Dermis lymphatic vessel endothelial cell (primary cell): ENCODE results near the gene NDST4. TPM values are rescaled to one million over a fixed set of nuclear protein-coding genes. Genes with fewer than 3 reads are reported as not detected.

Experiments used
- total RNA-seq: library from RNA; depleted of rRNA; stranded (reverse); fragments of >200 nt; gene quantifications from 2 replicates; pipeline ENCODE4 v1.2.1, GENCODE V29; 2014

NDST4 gene
- not detected in 2 replicates for total RNA-seq

GRCh38 chr4:115113506-115114106 lies at the start of gene NDST4:
Gene NDST4 (minus strand): TSS chr4:115113620. CDS start chr4:115077036, 36,584 bp downstream.

